OCI-LY3 (cell line): ENCODE measurements around the gene ZNF827.

Experiments
- H2AFZ ChIP-seq: fragments of 200-600, 300-600 bp; shearing (Covaris generic); 2 replicates; pipeline ENCODE4 v1.6.0; 2014; ENCODE audit warnings: antibody characterized with exemption, low read depth, low read length
- H3K27ac ChIP-seq: fragments of 200-600, 300-600 bp; sonication (generic); 2 replicates; pipeline ENCODE4 v1.5.1; 2014; ENCODE audit warnings: mild to moderate bottlenecking, low read length, moderate library complexity, mixed read lengths
- H3K27me3 ChIP-seq: fragments of 200-600, 300-600 bp; sonication (generic); 2 replicates; pipeline ENCODE4 v1.6.1; 2014; ENCODE audit warnings: low read depth, low read length, mixed read lengths
- H3K36me3 ChIP-seq: fragments of 200-600, 300-600 bp; sonication (generic); replicated peaks from 2 replicates; pipeline ENCODE3; 2014; ENCODE audit warnings: low read depth, low read length, mixed read lengths
- H3K4me1 ChIP-seq: fragments of 300-600, 200-600 bp; sonication (generic); 2 replicates; pipeline ENCODE4 v1.6.1; 2014; ENCODE audit warnings: low read length, mixed read lengths
- H3K4me2 ChIP-seq: fragments of 200-600, 300-600 bp; sonication (generic); 2 replicates; pipeline ENCODE4 v1.6.1; 2014; ENCODE audit warnings: low read length, mixed read lengths
- H3K4me3 ChIP-seq: fragments of 300-600, 200-600 bp; sonication (generic); 2 replicates; pipeline ENCODE4 v1.5.1; 2014; ENCODE audit warnings: antibody characterized with exemption, mild to moderate bottlenecking, low read length, moderate library complexity
- H3K79me2 ChIP-seq: fragments of 300-600, 200-600 bp; shearing (Covaris generic); 2 replicates; pipeline ENCODE4 v1.6.1; 2014; ENCODE audit warnings: mild to moderate bottlenecking, low read length, mixed read lengths
- H3K9ac ChIP-seq: fragments of 300-600, 200-600 bp; shearing (Covaris generic); 2 replicates; pipeline ENCODE4 v1.6.0; 2014; ENCODE audit warnings: mild to moderate bottlenecking, low read length, moderate library complexity
- H3K9me3 ChIP-seq: fragments of 200-600, 300-600 bp; shearing (Covaris generic); 2 replicates; pipeline ENCODE4 v1.6.1; 2014; ENCODE audit warnings: low read length, mixed read lengths; ENCODE audit not compliant: insufficient read depth
- H4K20me1 ChIP-seq: fragments of 200-600, 300-600 bp; sonication (generic); 2 replicates; pipeline ENCODE4 v1.6.1; 2016; ENCODE audit warnings: low read length, mixed read lengths; ENCODE audit not compliant: insufficient read depth
- CTCF ChIP-seq: fragments of 200-600, 300-600 bp; sonication (generic); IDR thresholded peaks from 2 replicates; pipeline ENCODE4 v1.5.1; 2014; ENCODE audit warnings: antibody characterized with exemption, low read length, low read depth
- EZH2phosphoT487 ChIP-seq: fragments of 200-600 bp; shearing (Covaris generic); IDR thresholded peaks from 2 replicates; pipeline ENCODE4 v1.6.1; 2018; ENCODE audit warnings: antibody characterized with exemption, mixed run types, low read depth

Gene ZNF827

GRCh38 chr4:145760176-145760575, 178.4 kb downstream of the ZNF827 start:
- Histone ChIP-seq H2AFZ (no peak overlapping the region), H3K27me3 (no peaks in the 10 kb centered on the region), H3K9ac (no peak overlapping the region), H3K4me2 (no peak overlapping the region), H4K20me1 (no peaks in the 10 kb centered on the region), H3K4me3 (no peak overlapping the region), H3K27ac (no peak overlapping the region), H3K36me3 (peaks cover 44% of the 10 kb centered on the region), H3K9me3 (no peaks in the 10 kb centered on the region), H3K4me1 (no peaks in the 10 kb centered on the region), H3K79me2 (no peaks in the 10 kb centered on the region)
- TF ChIP-seq EZH2phosphoT487, result no peak
- no peak for TF ChIP-seq CTCF

GRCh38 chr4:145757188-145757587, 181.4 kb downstream of the ZNF827 start:
- no peaks in the 10 kb centered on the region for H4K20me1 ChIP-seq
- no peaks in the 10 kb centered on the region for H3K27me3 ChIP-seq
- TF ChIP-seq EZH2phosphoT487 (no peak), CTCF (no peak)
- H3K79me2 ChIP-seq, result no peaks in the 10 kb centered on the region
- H3K9ac ChIP-seq, result no peak overlapping the region
- H3K27ac ChIP-seq, result no peak overlapping the region
- H3K4me2 ChIP-seq, result no peak overlapping the region
- H2AFZ ChIP-seq, result no peak overlapping the region
- H3K4me1 ChIP-seq, result no peaks in the 10 kb centered on the region
- H3K4me3 ChIP-seq, result no peak overlapping the region
- H3K36me3 ChIP-seq, result peaks cover 24% of the 10 kb centered on the region
- no peaks in the 10 kb centered on the region for H3K9me3 ChIP-seq

GRCh38 chr4:145756244-145756643, 182.4 kb downstream of the ZNF827 start:
- H3K4me1 ChIP-seq, result no peaks in the 10 kb centered on the region
- H3K27me3 ChIP-seq, result no peaks in the 10 kb centered on the region
- H3K4me3 ChIP-seq, result no peak overlapping the region
- H3K27ac ChIP-seq, result no peak overlapping the region
- no peak for TF ChIP-seq EZH2phosphoT487
- no peak for TF ChIP-seq CTCF
- H3K9ac ChIP-seq, result no peak overlapping the region
- no peaks in the 10 kb centered on the region for H3K9me3 ChIP-seq
- H3K36me3 ChIP-seq, result peaks cover 21% of the 10 kb centered on the region
- no peaks in the 10 kb centered on the region for H4K20me1 ChIP-seq
- no peaks in the 10 kb centered on the region for H3K79me2 ChIP-seq
- no peak overlapping the region for H2AFZ ChIP-seq
- no peak overlapping the region for H3K4me2 ChIP-seq

GRCh38 chr4:145755802-145756201, 182.8 kb downstream of the ZNF827 start:
- no peaks in the 10 kb centered on the region for H3K4me1 ChIP-seq
- no peaks in the 10 kb centered on the region for H3K9me3 ChIP-seq
- H3K79me2 ChIP-seq, result no peaks in the 10 kb centered on the region
- H3K4me3 ChIP-seq, result no peak overlapping the region
- no peaks in the 10 kb centered on the region for H3K27me3 ChIP-seq
- no peak overlapping the region for H3K4me2 ChIP-seq
- TF ChIP-seq CTCF (no peak), EZH2phosphoT487 (no peak)
- no peak overlapping the region for H3K27ac ChIP-seq
- H2AFZ ChIP-seq, result no peak overlapping the region
- no peaks in the 10 kb centered on the region for H4K20me1 ChIP-seq
- peaks cover 17% of the 10 kb centered on the region for H3K36me3 ChIP-seq
- H3K9ac ChIP-seq, result no peak overlapping the region
